Muscle of leg (tissue), 11 donors: Measurements from ENCODE around the gene RIPPLY3. TPM values are rescaled to one million over a fixed set of nuclear protein-coding genes. Genes with fewer than 3 reads are reported as not detected.
"Not testable (repeated sequence)": the region's sequence is repeated elsewhere in the genome, so short reads cannot be mapped to it uniquely, and the experiment has no call there.

Experiments used
- DNase-seq: peaks from one replicate; pipeline ENCODE4 v3.0.0; 2013
- H3K27ac ChIP-seq: one replicate; pipeline ENCODE4 v1.5.1; 2013; ENCODE audit warnings: mild to moderate bottlenecking, low read length, control low read depth
- H3K27me3 ChIP-seq: one replicate; pipeline ENCODE4 v1.6.1; 2013; ENCODE audit warnings: low read length; ENCODE audit not compliant: control insufficient read depth, insufficient read depth
- H3K36me3 ChIP-seq: one replicate; pipeline ENCODE4 v1.6.1; 2013; ENCODE audit warnings: low read length; ENCODE audit not compliant: control insufficient read depth, insufficient read depth
- H3K4me1 ChIP-seq: one replicate; pipeline ENCODE4 v1.6.1; 2013; ENCODE audit warnings: low read length; ENCODE audit not compliant: control insufficient read depth, insufficient read depth
- H3K4me3 ChIP-seq: one replicate; pipeline ENCODE4 v1.5.1; 2013; ENCODE audit warnings: low read length, control low read depth
- H3K9me3 ChIP-seq: replicated peaks from 2 replicates; pipeline ENCODE4 v1.6.1; 2013; ENCODE audit warnings: low read depth, low read length; ENCODE audit not compliant: control insufficient read depth
- WGBS: methylation state at CpG from one replicate; pipeline ENCODE4 v1.1.5; 2013; ENCODE audit warnings: missing lambda C conversion rate; ENCODE audit not compliant: insufficient coverage; 5-methylcytosine and 5-hydroxymethylcytosine counted together
- polyA plus RNA-seq, 8 donors: library from polyadenylated mRNA; unstranded; fragments of 120-200 nt; gene quantifications; one replicate each; pipeline versions ENCODE4 v1.2.1 to v1.2.3, GENCODE V29; 2013; ENCODE audit warnings: inconsistent platforms in 1 of 8, low replicate concordance in 1 of 8; ENCODE audit not compliant: insufficient read length in 8 of 8, insufficient read depth in 1 of 8
- total RNA-seq: library from RNA; stranded (reverse); fragments of 120-200 nt; gene quantifications from one replicate; pipeline ENCODE4 v1.2.4, GENCODE V29; 2013

The RIPPLY3 gene
- total and polyA plus RNA-seq, 9 donors: 0.09 to 0.50 (median 0.17) TPM

DNA sequence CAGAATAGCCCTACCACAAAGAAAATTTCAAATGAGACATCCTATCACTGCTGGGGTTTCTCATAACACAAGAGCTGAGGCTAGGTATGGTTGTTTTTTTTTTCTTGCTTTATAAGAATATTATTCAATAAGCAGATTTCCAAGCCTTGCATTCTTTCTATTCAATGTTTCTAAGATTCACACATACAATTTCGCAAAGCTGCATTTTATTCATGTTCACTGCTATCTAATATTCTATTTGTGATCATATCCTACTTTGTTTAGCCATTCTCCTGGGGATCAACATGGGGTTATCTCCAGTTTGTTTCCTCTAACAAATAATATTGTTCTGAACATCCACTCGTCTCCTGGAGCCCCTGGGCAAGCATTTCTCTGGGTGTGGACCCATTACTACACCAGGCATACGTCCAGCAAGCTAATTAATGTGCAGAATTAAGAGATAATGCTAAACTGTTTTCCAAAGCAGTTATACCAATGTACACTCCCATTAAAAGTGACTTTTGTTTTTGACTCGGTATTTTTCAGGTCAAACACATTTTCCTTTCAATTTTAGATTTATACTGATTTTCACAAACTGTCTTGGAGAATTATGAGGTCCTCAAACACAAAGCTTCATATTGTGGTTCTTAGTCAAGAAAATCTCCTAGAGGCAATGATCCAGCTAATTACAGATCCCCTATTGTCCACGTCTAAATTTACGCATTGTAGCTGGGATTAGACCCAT is 24.4 kb upstream of the RIPPLY3 start:
- DNase-seq: no peak
- Histone ChIP-seq H3K36me3 (no peaks in the 10 kb centered on the region), H3K4me1 (peaks cover 20% of the 10 kb centered on the region), H3K27ac (no peak overlapping the region), H3K4me3 (no peak overlapping the region), H3K27me3 (peaks cover 5% of the 10 kb centered on the region), H3K9me3 (no peaks in the 10 kb centered on the region)
- no CpG with 5 or more reads among the region's 6 CpGs for WGBS

DNA sequence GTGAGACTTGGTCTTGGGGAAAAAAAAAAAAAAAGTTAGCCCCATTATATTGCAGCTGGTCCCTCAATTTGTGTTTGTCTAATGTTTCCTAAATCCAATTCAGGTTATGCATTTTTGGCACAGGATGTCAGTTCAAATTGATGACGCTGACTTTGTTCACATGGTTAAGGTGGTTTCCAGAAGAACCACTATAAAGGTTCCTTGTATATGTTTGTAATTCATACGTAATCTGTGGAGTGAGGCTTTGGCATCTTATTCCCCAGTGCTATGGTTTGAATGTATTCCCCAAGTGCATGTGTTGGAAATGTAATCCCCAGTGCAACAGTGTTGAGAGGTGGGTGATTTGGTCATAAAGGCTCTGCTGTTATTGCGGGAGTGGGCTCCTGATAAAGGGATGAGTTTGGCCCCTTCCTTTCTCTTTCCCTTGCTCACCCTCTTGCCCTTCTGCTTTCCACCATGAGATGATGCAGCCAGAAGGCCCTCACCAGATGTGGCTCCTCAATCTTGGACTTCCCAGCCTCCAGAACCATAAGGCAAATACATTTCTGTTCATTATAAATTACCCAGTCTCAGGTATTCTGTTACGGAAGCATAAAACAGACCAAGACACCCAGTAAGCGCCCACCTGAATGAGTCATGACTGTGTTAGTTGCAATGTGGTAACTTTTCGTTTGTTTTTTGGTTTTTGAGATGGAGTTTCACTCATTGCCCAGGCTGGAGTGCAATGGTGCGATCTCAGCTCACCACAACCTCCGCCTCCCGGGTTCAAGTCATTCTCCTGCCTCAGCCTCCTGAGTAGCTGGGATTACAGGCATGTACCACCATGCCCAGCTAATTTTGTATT is 20.5 kb upstream of the RIPPLY3 start:
- H3K27me3 ChIP-seq: no peaks in the 10 kb centered on the region
- no peak for DNase-seq
- WGBS: 92% methylated on average over 3 of the region's 9 CpGs
- H3K4me3 ChIP-seq: no peak overlapping the region
- H3K4me1 ChIP-seq: peaks cover 15% of the 10 kb centered on the region
- no peaks in the 10 kb centered on the region for H3K9me3 ChIP-seq
- no peaks in the 10 kb centered on the region for H3K36me3 ChIP-seq
- H3K27ac ChIP-seq: no peak overlapping the region

DNA sequence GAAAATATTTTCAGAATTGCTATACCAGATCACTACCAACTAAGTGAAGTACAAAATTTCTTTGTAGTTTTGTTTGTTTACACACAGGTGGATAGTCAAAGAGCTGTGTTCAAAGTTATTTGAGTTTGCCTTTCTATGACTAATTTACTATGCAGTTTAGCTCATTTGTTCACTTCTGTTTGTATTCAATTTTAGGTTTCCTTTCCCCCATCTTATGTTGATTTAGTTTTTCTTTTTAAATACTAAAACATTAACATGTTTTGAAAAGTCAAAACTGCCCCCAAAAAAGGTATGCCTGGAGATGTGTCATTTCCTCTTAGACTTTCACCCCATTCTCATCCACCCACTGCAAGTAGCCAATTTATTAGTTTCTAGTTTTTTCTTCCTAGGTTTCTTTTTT is 18.7 kb upstream of the RIPPLY3 start:
- Histone ChIP-seq H3K27me3 (no peaks in the 10 kb centered on the region), H3K9me3 (no peaks in the 10 kb centered on the region), H3K4me1 (peaks cover 14% of the 10 kb centered on the region), H3K36me3 (no peaks in the 10 kb centered on the region), H3K4me3 (no peak overlapping the region), H3K27ac (no peak overlapping the region)
- DNase-seq: no peak

DNA sequence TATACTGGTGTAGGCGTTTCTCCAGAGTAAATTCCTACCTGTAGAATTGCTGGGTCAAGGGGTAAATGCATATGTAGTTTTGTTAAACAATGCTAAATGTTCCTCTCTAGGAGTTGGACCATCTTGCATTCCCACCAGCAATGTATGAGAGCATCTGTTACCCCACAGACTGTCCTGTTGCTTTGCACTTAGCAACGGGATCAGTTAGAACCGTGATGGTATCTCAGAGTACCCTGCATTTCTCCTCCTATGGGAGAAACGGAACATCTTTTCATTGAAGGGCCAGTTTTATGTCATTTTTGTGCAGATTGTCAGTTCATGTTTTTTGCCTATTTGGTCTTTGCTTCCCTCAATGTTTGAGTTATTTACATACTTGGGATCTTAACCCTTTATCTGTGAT is 18.0 kb upstream of the RIPPLY3 start:
- no peak overlapping the region for H3K27ac ChIP-seq
- no peaks in the 10 kb centered on the region for H3K9me3 ChIP-seq
- no peaks in the 10 kb centered on the region for H3K36me3 ChIP-seq
- peaks cover 14% of the 10 kb centered on the region for H3K4me1 ChIP-seq
- H3K27me3 ChIP-seq: no peaks in the 10 kb centered on the region
- no CpG with 5 or more reads among the region's 4 CpGs for WGBS
- no peak for DNase-seq
- no peak overlapping the region for H3K4me3 ChIP-seq

DNA sequence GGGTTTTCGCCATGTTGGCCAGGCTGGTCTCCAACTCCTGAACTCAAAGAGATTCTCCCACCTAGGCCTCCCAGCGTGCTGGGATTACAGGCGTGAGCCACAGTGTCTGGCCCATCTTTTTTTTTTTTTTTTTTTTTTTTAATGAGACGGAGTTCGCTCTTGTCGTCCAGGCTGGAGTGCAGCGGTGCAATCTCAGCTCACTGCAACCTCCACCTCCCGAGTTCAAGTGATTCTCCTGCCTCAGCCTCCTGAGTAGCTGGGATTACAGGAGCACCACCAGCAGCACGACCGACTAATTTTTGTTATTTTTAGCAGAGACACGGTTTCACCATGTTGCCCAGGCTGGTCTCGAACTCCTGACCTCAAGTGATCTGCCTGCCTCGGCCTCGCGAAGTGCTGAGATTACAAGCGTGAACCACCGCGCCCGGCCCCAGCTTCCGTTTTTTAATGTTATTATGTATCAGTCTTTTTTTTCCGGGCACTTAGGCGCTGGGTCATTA is 17.3 kb upstream of the RIPPLY3 start:
- not testable (repeated sequence) for H3K27me3 ChIP-seq, DNase-seq, H3K9me3 ChIP-seq, H3K36me3 ChIP-seq
- Histone ChIP-seq H3K4me3 (peak overlapping the region; percentile 66), H3K4me1 (peaks cover 14% of the 10 kb centered on the region), H3K27ac (peak overlapping the region; percentile 97)
- 40% methylated on average over 15 of the region's 22 CpGs for WGBS

- H3K27ac ChIP-seq: peak overlapping the region; percentile 97
- no peaks in the 10 kb centered on the region for H3K9me3 ChIP-seq
- H3K4me1 ChIP-seq: peaks cover 14% of the 10 kb centered on the region
- peak overlapping the region; percentile 66 for H3K4me3 ChIP-seq
- WGBS: under 1% methylated on average over 97 of the region's 97 CpGs
- DNase-seq: peak; percentile 97
- H3K36me3 ChIP-seq: no peaks in the 10 kb centered on the region
- peaks cover 7% of the 10 kb centered on the region for H3K27me3 ChIP-seq
Measured at GRCh38 chr21:36989699-36990507, 16.6 kb upstream of the RIPPLY3 start.

- peak overlapping the region; percentile 92 for H3K27ac ChIP-seq
- peaks cover 14% of the 10 kb centered on the region for H3K4me1 ChIP-seq
- H3K36me3 ChIP-seq: no peaks in the 10 kb centered on the region
- H3K9me3 ChIP-seq: no peaks in the 10 kb centered on the region
- H3K4me3 ChIP-seq: peak overlapping the region; percentile 66
- no peak for DNase-seq
- H3K27me3 ChIP-seq: peaks cover 9% of the 10 kb centered on the region
- WGBS: 52% methylated on average over 17 of the region's 21 CpGs
Measured at GRCh38 chr21:36990508-36991205, 15.8 kb upstream of the RIPPLY3 start.

- Histone ChIP-seq H3K27ac (no peak overlapping the region), H3K27me3 (peaks cover 9% of the 10 kb centered on the region), H3K4me3 (no peak overlapping the region), H3K36me3 (no peaks in the 10 kb centered on the region), H3K9me3 (no peaks in the 10 kb centered on the region), H3K4me1 (peaks cover 14% of the 10 kb centered on the region)
- WGBS: no CpG with 5 or more reads among the region's 7 CpGs
- DNase-seq: no peak
Measured at GRCh38 chr21:36992671-36993070, 13.8 kb upstream of the RIPPLY3 start.

GRCh38 chr21:36994501-36995158 is 11.9 kb upstream of the RIPPLY3 start:
- 22% methylated on average over 38 of the region's 38 CpGs for WGBS
- peaks cover 8% of the 10 kb centered on the region for H3K4me1 ChIP-seq
- H3K27ac ChIP-seq: no peak overlapping the region
- no peak for DNase-seq
- H3K4me3 ChIP-seq: no peak overlapping the region
- no peaks in the 10 kb centered on the region for H3K36me3 ChIP-seq
- no peaks in the 10 kb centered on the region for H3K9me3 ChIP-seq
- H3K27me3 ChIP-seq: peaks cover 9% of the 10 kb centered on the region
